GM18505 (cell line): Measurements from ENCODE around the gene PPA2.

Experiments
- ATAC-seq: cut with Tn5 transposase; IDR thresholded peaks from one replicate; pipeline ENCODE4 v1.9.1; 2021; ENCODE audit not compliant: unreplicated experiment
- POLR2A ChIP-seq: IDR thresholded peaks from 4 replicates; pipeline ENCODE4 v1.6.1; 2011; ENCODE audit warnings: borderline replicate concordance; ENCODE audit not compliant: insufficient read depth, insufficient read length; ENCODE audit errors: extremely low read depth

PPA2 gene

DNA sequence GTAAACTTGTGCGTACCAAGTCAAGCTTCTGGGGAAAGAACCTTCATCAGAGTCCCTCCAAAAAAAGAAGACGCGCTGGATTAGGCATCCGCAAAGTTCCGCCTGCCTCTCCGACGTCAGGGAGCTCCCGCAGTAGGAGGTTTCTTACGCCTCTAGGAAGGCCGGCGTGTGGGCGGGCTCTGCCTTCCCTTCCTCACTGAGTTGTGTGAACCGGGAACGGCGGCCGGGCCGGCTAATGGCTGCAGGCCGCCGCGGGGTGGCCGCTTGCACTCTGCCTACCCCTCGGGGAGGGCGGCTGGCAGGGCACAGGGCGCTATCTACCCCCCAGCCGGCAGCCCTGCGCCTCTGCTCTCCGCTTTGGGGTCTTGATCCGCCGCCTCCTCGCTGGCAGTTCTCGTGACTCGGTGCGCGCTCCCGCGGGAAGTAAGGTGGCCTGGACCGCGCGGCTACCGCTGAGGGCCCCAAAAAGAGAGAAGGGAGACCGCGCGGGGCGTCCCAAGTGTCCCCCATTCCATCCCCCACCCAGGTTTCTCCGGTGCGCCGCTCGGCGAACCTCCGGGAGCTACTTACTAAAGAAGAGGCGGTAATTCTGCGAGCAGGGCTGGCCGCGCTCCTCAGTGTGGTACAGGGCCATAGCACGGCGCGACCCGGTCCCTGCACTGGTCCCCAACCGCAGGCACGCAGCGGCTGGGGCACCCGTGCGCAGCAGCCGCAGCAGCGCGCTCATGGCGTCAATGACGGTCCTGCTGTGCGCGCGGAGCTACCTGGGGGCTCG is at the start of gene PPA2:
Gene PPA2 (minus strand): TSS at position 739 of the 775 bp plus-strand sequence. CDS start 12 bp downstream, at position 727.
- peak; percentile 86 for ATAC-seq
- TF ChIP-seq POLR2A = peak; percentile 80

- peak; percentile 74 for ATAC-seq
- no peak for TF ChIP-seq POLR2A
Observed at GRCh38 chr4:105520819-105521790, 47.2 kb upstream of the PPA2 start.

DNA sequence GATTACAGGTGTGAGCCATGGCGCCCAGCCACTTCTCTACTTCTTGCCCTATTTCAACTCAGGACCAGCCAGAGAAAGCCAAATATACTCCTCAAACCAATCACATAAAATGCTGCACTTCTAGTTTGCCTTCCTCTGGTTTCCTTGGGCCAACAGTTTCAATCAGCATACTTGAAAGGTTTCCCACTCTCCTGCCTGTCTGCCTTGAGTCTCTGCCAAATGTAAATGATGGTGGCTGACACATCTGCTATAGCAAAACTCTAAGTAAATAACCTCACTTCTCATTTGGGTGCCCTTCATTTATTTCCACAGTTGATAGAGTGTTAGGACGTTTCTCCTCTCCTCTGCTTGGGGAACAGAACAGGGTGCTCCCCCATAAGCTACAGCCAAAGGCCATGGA is 36.4 kb upstream of the PPA2 start:
- TF ChIP-seq POLR2A = no peak
- ATAC-seq = no peak

- ATAC-seq = no peak
- TF ChIP-seq POLR2A = no peak
Observed at GRCh38 chr4:105509714-105510113, 35.9 kb upstream of the PPA2 start.

- peak; percentile 98 for ATAC-seq
- no peak for TF ChIP-seq POLR2A
Observed at GRCh38 chr4:105509291-105509690, 35.4 kb upstream of the PPA2 start.

DNA sequence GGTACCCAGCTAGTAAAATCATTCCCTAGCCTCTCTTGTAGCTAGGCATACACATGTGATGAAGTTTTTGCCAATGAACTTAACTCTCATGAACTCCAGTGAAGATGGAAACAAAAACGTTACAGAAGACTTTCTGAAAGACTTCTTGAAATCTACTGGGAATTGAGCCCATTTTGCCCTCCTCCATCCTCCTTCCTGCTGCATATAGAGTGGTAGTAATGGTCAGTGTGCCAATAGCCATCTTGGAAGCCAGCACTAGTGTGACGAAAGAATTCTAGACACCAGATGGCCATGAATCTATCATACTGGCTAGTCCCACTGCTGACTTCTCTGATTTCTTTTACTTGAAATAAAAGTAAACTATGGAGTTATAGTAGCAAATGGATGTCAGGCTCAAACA is 30.9 kb upstream of the PPA2 start:
- ATAC-seq = no peak
- TF ChIP-seq POLR2A = no peak

DNA sequence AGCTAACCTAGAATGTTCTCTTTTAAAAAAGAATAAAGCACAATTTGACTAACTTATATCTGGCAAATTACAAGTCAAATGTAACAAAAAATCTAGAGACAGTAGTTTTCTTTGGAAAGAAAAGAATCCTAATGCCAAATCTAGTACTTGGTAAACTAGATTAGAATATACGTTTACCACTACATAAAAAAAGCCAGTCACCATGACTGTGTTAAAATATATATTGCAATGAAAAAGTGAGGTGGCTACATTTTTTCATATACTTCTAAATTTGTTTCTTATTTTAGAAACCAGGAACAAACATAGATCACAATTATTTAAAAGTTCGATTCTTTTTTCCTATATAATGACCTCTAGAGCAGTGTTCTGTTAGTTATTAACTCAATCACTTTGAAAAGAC is 29.6 kb upstream of the PPA2 start:
- ATAC-seq = no peak
- no peak for TF ChIP-seq POLR2A

- TF ChIP-seq POLR2A = no peak
- no peak for ATAC-seq
Observed at GRCh38 chr4:105496899-105497298, 23.0 kb upstream of the PPA2 start.

DNA sequence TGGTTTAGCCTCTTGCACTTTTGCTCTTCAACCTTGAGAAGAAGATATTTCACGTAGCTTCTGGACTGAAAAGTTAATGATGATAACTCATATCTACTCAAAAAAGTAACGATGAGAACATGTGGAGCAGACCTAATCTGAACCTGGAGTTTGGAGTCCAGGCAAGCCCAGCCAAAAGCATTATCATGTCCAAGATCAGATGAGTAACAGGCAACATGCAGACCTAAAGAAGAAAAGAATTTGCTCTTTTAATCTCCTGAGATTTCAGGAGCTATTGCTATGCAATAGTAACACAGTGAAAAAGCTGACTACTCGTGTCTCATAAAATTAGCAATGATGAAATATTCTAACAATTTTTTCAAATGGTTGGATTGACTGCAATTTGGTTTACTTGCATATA is 21.8 kb upstream of the PPA2 start:
- ATAC-seq = no peak
- TF ChIP-seq POLR2A = no peak

DNA sequence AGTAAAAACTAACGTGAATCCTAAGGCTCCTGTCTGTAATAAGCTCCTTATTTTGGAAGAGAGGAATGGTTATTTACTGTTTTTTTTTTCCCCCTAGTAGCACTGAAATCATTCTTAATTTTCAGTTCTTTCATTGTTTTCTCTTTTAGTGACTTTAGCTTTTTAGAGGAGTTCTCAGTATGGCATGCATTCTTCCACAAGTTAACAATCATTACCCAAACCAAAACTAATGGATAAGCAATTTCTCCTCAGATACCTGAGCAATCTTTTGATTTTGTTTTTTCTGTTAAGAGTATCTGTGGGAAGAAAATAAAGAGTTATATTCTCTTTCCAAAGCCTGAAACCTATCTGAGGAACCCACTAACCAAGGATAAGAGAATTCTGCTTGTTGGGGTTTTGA is 16.7 kb upstream of the PPA2 start:
- no peak for ATAC-seq

GRCh38 chr4:105483840-105484239 is 10.0 kb upstream of the PPA2 start:
- TF ChIP-seq POLR2A = no peak
- no peak for ATAC-seq

More for the DNA sequence above, 16.7 kb upstream of the PPA2 start:
- TF ChIP-seq POLR2A = no peak

- TF ChIP-seq POLR2A = no peak
- ATAC-seq = peak; percentile 6
Observed at GRCh38 chr4:105474099-105474518, 247 bp upstream of the PPA2 start.

GRCh38 chr4:105472871-105473323 is 965 bp downstream of the PPA2 start:
- no peak for ATAC-seq
- TF ChIP-seq POLR2A = no peak
